LoVo (cell line): ENCODE measurements around the gene PGD.
"Not testable (repeated sequence)": the region's sequence is repeated elsewhere in the genome, so short reads cannot be mapped to it uniquely, and the experiment has no call there.

ENCODE experiments used
- DNase-seq: peaks from one replicate; pipeline ENCODE4 v3.0.0-alpha.2; 2016; ENCODE audit warnings: low spot score

PGD gene

GRCh38 chr1:10437052-10437451 is 38.2 kb downstream of the PGD start:
- no peak for DNase-seq

GRCh38 chr1:10438677-10439163 is 39.9 kb downstream of the PGD start:
- DNase-seq, result no peak

GRCh38 chr1:10440305-10440704 is 41.4 kb downstream of the PGD start:
- DNase-seq, result no peak

GRCh38 chr1:10440794-10441193 is 41.9 kb downstream of the PGD start:
- DNase-seq, result no peak

GRCh38 chr1:10444248-10444647 is 45.4 kb downstream of the PGD start:
- DNase-seq, result no peak

GRCh38 chr1:10444795-10445397 is 46.0 kb downstream of the PGD start:
- no peak for DNase-seq

- no peak for DNase-seq
Observed at GRCh38 chr1:10446790-10447422, 48.0 kb downstream of the PGD start.

GRCh38 chr1:10449751-10450150 is 50.9 kb downstream of the PGD start, which contains the start of gene CORT:
TSS of gene CORT (plus strand) at chr1:10450031. CDS start at chr1:10450224, 193 bp downstream.
- no peak for DNase-seq

GRCh38 chr1:10450156-10450814 is 51.4 kb downstream of the PGD start:
- no peak for DNase-seq

GRCh38 chr1:10450836-10451235 is 52.0 kb downstream of the PGD start:
- no peak for DNase-seq

- DNase-seq, result no peak
Observed at GRCh38 chr1:10451287-10451686, 52.4 kb downstream of the PGD start.

GRCh38 chr1:10456048-10456447 is 57.2 kb downstream of the PGD start:
- DNase-seq, result no peak

GRCh38 chr1:10456661-10457060 is 57.8 kb downstream of the PGD start:
- no peak for DNase-seq

- DNase-seq, result not testable (repeated sequence)
Observed at GRCh38 chr1:10457462-10457861, 58.6 kb downstream of the PGD start.

- no peak for DNase-seq
Observed at GRCh38 chr1:10457875-10458274, 59.0 kb downstream of the PGD start.

- DNase-seq, result peak; percentile 15
Observed at GRCh38 chr1:10459184-10459583, 60.3 kb downstream of the PGD start.

GRCh38 chr1:10467078-10467477 is 68.2 kb downstream of the PGD start:
- DNase-seq, result no peak

- DNase-seq, result no peak
Observed at GRCh38 chr1:10470043-10470442, 71.2 kb downstream of the PGD start.
